IMR-90 (cell line): ENCODE results near the gene PRSS56. TPM values are rescaled to one million over a fixed set of nuclear protein-coding genes. Genes with fewer than 3 reads are reported as not detected.

Experiments
- ATAC-seq: fragments of 200-7000 bp; cut with Tn5 transposase; 2 replicates; pipeline ENCODE4 v1.9.1; 2020; ENCODE audit warnings: low read depth, mild to moderate bottlenecking, moderate library complexity
- BruUV-seq: library from RNA; stranded (reverse); fragments of 400-500 nt; replicated peaks from 2 replicates; lab custom pipeline; 2021; lab: Mats Ljungman, UMichigan
- CTCF ChIA-PET: fragments of 300-600 bp; formaldehyde crosslinking; extraction: SDS; loops from one replicate; lab custom pipeline; 2021; ENCODE audit warnings: antibody characterized with exemption; lab: Yijun Ruan, JAX
- POLR2A ChIA-PET: fragments of 300-600 bp; sonication (Branson Sonifier 250); formaldehyde crosslinking; loops from one replicate; lab custom pipeline; 2022; ENCODE audit warnings: antibody characterized with exemption; ENCODE audit not compliant: unreplicated experiment; lab: Charles Lee
- DNase-seq: peaks from one replicate; pipeline ENCODE4 v3.0.0; 2013
- H2AFZ ChIP-seq: replicated peaks from 2 replicates; pipeline ENCODE3; 2013; ENCODE audit warnings: low read length, mild to moderate bottlenecking; ENCODE audit not compliant: poor library complexity
- H2AK5ac ChIP-seq: 2 replicates; pipeline ENCODE4 v1.6.1; 2013; ENCODE audit warnings: low read depth, low read length, inconsistent platforms
- H2AK9ac ChIP-seq: replicated peaks from 2 replicates; pipeline ENCODE3; 2013; ENCODE audit warnings: mild to moderate bottlenecking, low read depth, low read length, moderate library complexity; ENCODE audit not compliant: poor library complexity
- H2BK120ac ChIP-seq: 2 replicates; pipeline ENCODE4 v1.6.1; 2013; ENCODE audit warnings: low read depth, low read length, inconsistent platforms
- H2BK15ac ChIP-seq: 3 replicates; pipeline ENCODE4 v1.6.1; 2013; ENCODE audit warnings: low read depth, low read length, inconsistent platforms
- H2BK20ac ChIP-seq: 2 replicates; pipeline ENCODE4 v1.6.1; 2013; ENCODE audit warnings: low read depth, mild to moderate bottlenecking, inconsistent platforms, low read length, moderate library complexity
- H2BK5ac ChIP-seq: 2 replicates; pipeline ENCODE4 v1.6.1; 2013; ENCODE audit warnings: mild to moderate bottlenecking, low read depth, low read length, inconsistent platforms; ENCODE audit not compliant: poor library complexity, severe bottlenecking
- H3K14ac ChIP-seq: replicated peaks from 2 replicates; pipeline ENCODE4 v1.6.1; 2013; ENCODE audit warnings: low read depth, low read length, inconsistent platforms
- H3K18ac ChIP-seq: 2 replicates; pipeline ENCODE4 v1.6.1; 2013; ENCODE audit warnings: low read depth, low read length, control low read depth
- H3K23ac ChIP-seq: 2 replicates; pipeline ENCODE4 v1.6.1; 2013; ENCODE audit warnings: low read depth, low read length, inconsistent platforms
- H3K27ac ChIP-seq: 2 replicates; pipeline ENCODE4 v1.5.1; 2013; ENCODE audit warnings: mild to moderate bottlenecking, control low read depth, low read length; ENCODE audit not compliant: insufficient read depth
- H3K27me3 ChIP-seq: 2 replicates; pipeline ENCODE4 v1.6.1; 2013; ENCODE audit warnings: low read length; ENCODE audit not compliant: control insufficient read depth, insufficient read depth
- H3K36me3 ChIP-seq: 2 replicates; pipeline ENCODE4 v1.6.1; 2013; ENCODE audit warnings: low read length, mixed read lengths; ENCODE audit not compliant: control insufficient read depth, insufficient read depth
- H3K4ac ChIP-seq: 2 replicates; pipeline ENCODE4 v1.6.1; 2013; ENCODE audit warnings: low read depth, low read length, inconsistent platforms
- H3K4me1 ChIP-seq: 2 replicates; pipeline ENCODE4 v1.6.1; 2013; ENCODE audit warnings: low read length, mixed read lengths; ENCODE audit not compliant: control insufficient read depth, insufficient read depth
- H3K4me2 ChIP-seq: 2 replicates; pipeline ENCODE4 v1.6.1; 2013; ENCODE audit warnings: low read depth, mild to moderate bottlenecking, control low read depth, low read length, moderate library complexity
- H3K4me3 ChIP-seq: 2 replicates; pipeline ENCODE4 v1.5.1; 2013; ENCODE audit warnings: low read depth, mild to moderate bottlenecking, control low read depth, low read length, moderate library complexity; ENCODE audit not compliant: insufficient read depth
- H3K56ac ChIP-seq: 2 replicates; pipeline ENCODE4 v1.6.1; 2013; ENCODE audit warnings: low read length, inconsistent platforms; ENCODE audit not compliant: insufficient read depth; ENCODE audit errors: extremely low read depth
- H3K79me1 ChIP-seq, 2 experiments: 2 replicates each; pipeline ENCODE4 v1.6.1; 2013; ENCODE audit warnings: low read length in 2 of 2, inconsistent platforms in 1 of 2, low read depth in 1 of 2
- H3K9ac ChIP-seq: 2 replicates; pipeline ENCODE4 v1.6.1; 2013; ENCODE audit warnings: low read depth, low read length, control low read depth
- H3K9me1 ChIP-seq: 2 replicates; pipeline ENCODE4 v1.6.1; 2013; ENCODE audit warnings: low read length, inconsistent platforms; ENCODE audit not compliant: insufficient read depth
- H3K9me3 ChIP-seq: 2 replicates; pipeline ENCODE4 v1.6.1; 2013; ENCODE audit warnings: low read length; ENCODE audit not compliant: control insufficient read depth, insufficient read depth
- H4K20me1 ChIP-seq: 2 replicates; pipeline ENCODE4 v1.6.1; 2013; ENCODE audit warnings: low read length, inconsistent platforms; ENCODE audit not compliant: insufficient read depth
- H4K5ac ChIP-seq: 2 replicates; pipeline ENCODE4 v1.6.1; 2013; ENCODE audit warnings: mild to moderate bottlenecking, low read depth, low read length, control low read depth
- H4K8ac ChIP-seq, 2 experiments: 2 replicates each; pipeline ENCODE4 v1.6.1; 2013; ENCODE audit warnings: low read depth in 2 of 2, low read length in 2 of 2, control low read depth in 1 of 2, inconsistent platforms in 1 of 2
- H4K91ac ChIP-seq: 2 replicates; pipeline ENCODE4 v1.6.1; 2013; ENCODE audit warnings: low read depth, low read length, inconsistent platforms; ENCODE audit not compliant: insufficient read depth
- BHLHE40 ChIP-seq: fragments of 150-350 bp; IDR thresholded peaks from 2 replicates; pipeline ENCODE4 v1.6.1; 2016; ENCODE audit warnings: mild to moderate bottlenecking, low read depth, low read length
- CEBPB ChIP-seq: IDR thresholded peaks from 2 replicates; pipeline ENCODE4 v1.6.1; 2012; ENCODE audit warnings: low read depth, low read length, improper control_type of control experiment
- FOS ChIP-seq: fragments of 150-350 bp; IDR thresholded peaks from 2 replicates; pipeline ENCODE4 v1.6.1; 2016; ENCODE audit warnings: low read depth, low read length
- MAFK ChIP-seq: IDR thresholded peaks from 2 replicates; pipeline ENCODE4 v1.6.1; 2012; ENCODE audit warnings: low read depth, low read length, improper control_type of control experiment
- MAZ ChIP-seq: IDR thresholded peaks from 2 replicates; pipeline ENCODE4 v1.6.1; 2012; ENCODE audit warnings: low read depth, mild to moderate bottlenecking, low read length, improper control_type of control experiment, moderate library complexity, borderline replicate concordance
- NFE2L2 ChIP-seq: fragments of 150-350 bp; IDR thresholded peaks from 2 replicates; pipeline ENCODE4 v1.6.1; 2016; ENCODE audit warnings: low read depth, mild to moderate bottlenecking, low read length
- WGBS, 2 experiments: methylation state at CpG; one replicate each; pipeline versions ENCODE4 v1.1.5 to v1.1.7; 2013; ENCODE audit warnings: missing lambda C conversion rate in 2 of 2; ENCODE audit not compliant: insufficient read length in 1 of 2; ENCODE audit errors: extremely low coverage in 2 of 2; 5-methylcytosine and 5-hydroxymethylcytosine counted together
- dilution Hi-C: fragments of 300-500 bp; cut with HindIII; formaldehyde crosslinking; loops from one replicate; pipeline ENCODE4 v1.14.3; 2018; ENCODE audit warnings: low sequenced_read_pairs; ENCODE audit not compliant: unreplicated experiment
- in situ Hi-C: fragments of 300-500 bp; cut with MboI; formaldehyde crosslinking; loops from 3 replicates; pipeline ENCODE4 v1.14.3; 2019; ENCODE audit warnings: low sequenced_read_pairs, inconsistent platforms, mixed read lengths
- intact Hi-C: fragments of 100-400 bp; cut with micrococcal nuclease; formaldehyde crosslinking; loops from 2 replicates; pipeline ENCODE4 v1.10.0; 2022
- polyA plus RNA-seq, 3 experiments: library from polyadenylated mRNA; depleted of rRNA; stranded (reverse); fragments of >200 nt; gene quantifications; 2 replicates each; pipeline ENCODE4 v1.2.3, GENCODE V29; 2012; ENCODE audit warnings: low replicate concordance in 1 of 3
- total RNA-seq: library from RNA; depleted of rRNA; stranded (reverse); fragments of >200 nt; gene quantifications from 2 replicates; pipeline ENCODE4 v1.2.3, GENCODE V29; 2012
- TF ChIP-seq, protein P1 (sequence below): conservative IDR thresholded peaks from 2 replicates; pipeline ENCODE4 v1.5.1; 2012; ENCODE audit warnings: mild to moderate bottlenecking, low read depth, low read length, improper control_type of control experiment

Gene PRSS56
- total and polyA plus RNA-seq, 2 of the 4 experiments (the other 2 are of a cell fraction) = not detected

DNA sequence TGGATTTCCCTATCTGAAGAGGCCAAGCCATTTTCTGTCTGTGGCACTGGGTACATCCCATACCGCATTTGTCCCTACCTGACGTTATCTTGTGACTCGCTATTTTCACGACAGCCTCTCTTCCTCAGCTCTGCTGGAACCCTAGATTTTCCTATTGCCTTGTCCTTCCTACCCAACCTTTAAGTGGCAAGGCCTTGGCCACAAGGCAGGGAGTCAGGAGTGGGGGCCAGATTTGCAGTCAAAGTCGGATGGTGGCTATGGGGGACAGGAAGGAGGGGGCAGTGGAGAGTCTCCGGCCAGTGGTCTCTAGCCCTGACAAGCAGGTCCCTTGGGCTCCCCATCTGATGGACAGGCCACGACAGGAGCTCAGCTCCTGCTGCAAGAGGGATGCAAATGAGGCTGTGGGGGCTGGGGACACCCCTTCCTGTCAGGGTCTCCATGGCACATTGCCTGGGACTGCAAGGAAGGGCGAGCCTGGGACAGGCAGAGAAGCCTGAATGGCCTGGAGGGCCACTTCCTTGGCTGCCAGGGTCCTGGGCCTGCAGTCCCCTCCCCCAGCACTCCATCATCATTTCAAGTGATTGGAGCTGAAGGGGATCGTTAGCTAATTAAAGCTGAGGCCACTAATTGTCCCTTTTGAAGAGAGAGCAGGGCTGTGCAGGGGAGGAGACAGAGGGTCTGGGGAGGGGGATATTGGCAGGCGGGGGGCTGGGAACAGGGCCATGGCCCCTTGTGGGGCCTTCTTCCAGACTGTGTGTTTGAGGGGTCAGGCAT, 26.3 kb upstream of the PRSS56 start:
- ATAC-seq = no peak
- ChIA-PET POLR2A (no interaction called here), CTCF (no interaction called here)
- H2BK5ac ChIP-seq = no peak overlapping the region
- H3K27me3 ChIP-seq = peaks cover 53% of the 10 kb centered on the region
- no peaks in the 10 kb centered on the region for H3K36me3 ChIP-seq
- intact Hi-C loops (no loop called here), in situ Hi-C loops (no loop called here), dilution Hi-C loops (no loop called here)
- TF ChIP-seq MAZ (no peak), FOS (no peak), CEBPB (no peak), MAFK (no peak), BHLHE40 (no peak), NFE2L2 (no peak)
- TF ChIP-seq, protein P1, sequence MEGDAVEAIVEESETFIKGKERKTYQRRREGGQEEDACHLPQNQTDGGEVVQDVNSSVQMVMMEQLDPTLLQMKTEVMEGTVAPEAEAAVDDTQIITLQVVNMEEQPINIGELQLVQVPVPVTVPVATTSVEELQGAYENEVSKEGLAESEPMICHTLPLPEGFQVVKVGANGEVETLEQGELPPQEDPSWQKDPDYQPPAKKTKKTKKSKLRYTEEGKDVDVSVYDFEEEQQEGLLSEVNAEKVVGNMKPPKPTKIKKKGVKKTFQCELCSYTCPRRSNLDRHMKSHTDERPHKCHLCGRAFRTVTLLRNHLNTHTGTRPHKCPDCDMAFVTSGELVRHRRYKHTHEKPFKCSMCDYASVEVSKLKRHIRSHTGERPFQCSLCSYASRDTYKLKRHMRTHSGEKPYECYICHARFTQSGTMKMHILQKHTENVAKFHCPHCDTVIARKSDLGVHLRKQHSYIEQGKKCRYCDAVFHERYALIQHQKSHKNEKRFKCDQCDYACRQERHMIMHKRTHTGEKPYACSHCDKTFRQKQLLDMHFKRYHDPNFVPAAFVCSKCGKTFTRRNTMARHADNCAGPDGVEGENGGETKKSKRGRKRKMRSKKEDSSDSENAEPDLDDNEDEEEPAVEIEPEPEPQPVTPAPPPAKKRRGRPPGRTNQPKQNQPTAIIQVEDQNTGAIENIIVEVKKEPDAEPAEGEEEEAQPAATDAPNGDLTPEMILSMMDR = no peak
- no peak overlapping the region for H3K14ac ChIP-seq
- H4K91ac ChIP-seq = no peak overlapping the region
- BruUV-seq = no TSS peak
- H3K27ac ChIP-seq = no peak overlapping the region
- no peak overlapping the region for H2BK15ac ChIP-seq
- H3K4ac ChIP-seq = no peak overlapping the region
- no peaks in the 10 kb centered on the region for H3K4me1 ChIP-seq
- no peak overlapping the region for H2AK5ac ChIP-seq
- H4K8ac ChIP-seq = no peak overlapping the region
- no peak overlapping the region for H3K9ac ChIP-seq
- no peak overlapping the region for H2BK20ac ChIP-seq
- no peak for DNase-seq
- H2AFZ ChIP-seq = peak overlapping the region; percentile 21
- H3K79me1 ChIP-seq = no peaks in the 10 kb centered on the region
- no peak overlapping the region for H3K23ac ChIP-seq
- H3K56ac ChIP-seq = no peak overlapping the region
- H3K9me1 ChIP-seq = no peaks in the 10 kb centered on the region
- H4K20me1 ChIP-seq = no peaks in the 10 kb centered on the region; the same call in 1 of the 2 replicates
- no peak overlapping the region for H3K18ac ChIP-seq
- 40% methylated on average over 1 of the region's 10 CpGs; no CpG with 5 or more reads in 1 of the 2 experiments for WGBS, 2 experiments
- H3K4me3 ChIP-seq = no peak overlapping the region
- H3K4me2 ChIP-seq = no peak overlapping the region
- H3K9me3 ChIP-seq = no peaks in the 10 kb centered on the region
- H2BK120ac ChIP-seq = no peak overlapping the region
- no peak overlapping the region for H4K5ac ChIP-seq
- peak overlapping the region; percentile 50 for H2AK9ac ChIP-seq
